Breast epithelium (tissue), 4 donors: ENCODE data around the gene SEMA4C. TPM values are rescaled to one million over a fixed set of nuclear protein-coding genes. Genes with fewer than 3 reads are reported as not detected.

ENCODE experiments used
- DNase-seq, 2 donors: peaks; one replicate each; pipeline ENCODE4 v3.0.0-alpha.2; 2019; ENCODE audit warnings: low spot score in 2 of 2
- H3K27ac ChIP-seq, 2 donors: fragments of 200-600 bp; sonication (generic) in 1 of 2; one replicate each; pipeline ENCODE4 v1.5.1; 2016 to 2019; ENCODE audit warnings: mild to moderate bottlenecking in 1 of 2
- H3K27me3 ChIP-seq, 2 donors: fragments of 200-600 bp; sonication (generic) in 1 of 2; one replicate each; pipeline versions ENCODE4 v1.5.1 to v1.6.0; 2017 to 2019; ENCODE audit warnings: control low read depth in 1 of 2, mild to moderate bottlenecking in 1 of 2
- H3K36me3 ChIP-seq: fragments of 200-600 bp; one replicate; pipeline ENCODE4 v1.5.1; 2019
- H3K4me1 ChIP-seq, 2 donors: fragments of 200-600 bp; sonication (generic); one replicate each; pipeline ENCODE4 v1.5.1; 2016 to 2019; ENCODE audit warnings: control low read depth in 1 of 2
- H3K4me3 ChIP-seq, 3 donors: fragments of 200-600 bp; sonication (generic); 1 replicate in 2 of 3; 2 replicates in 1 of 3; pipeline ENCODE4 v1.5.1; 2016 to 2019; ENCODE audit warnings: mild to moderate bottlenecking in 3 of 3, moderate library complexity in 2 of 3
- H3K9me3 ChIP-seq, 2 donors: fragments of 200-600 bp; sonication (generic) in 1 of 2; one replicate each; pipeline ENCODE4 v1.5.1; 2016 to 2019; ENCODE audit warnings: control low read depth in 1 of 2
- POLR2A ChIP-seq: fragments of 450-650 bp; IDR thresholded peaks from one replicate; pipeline ENCODE4 v1.6.1; 2016; ENCODE audit warnings: antibody characterized with exemption, mild to moderate bottlenecking, moderate library complexity
- POLR2AphosphoS5 ChIP-seq, 3 donors: sonication (generic); formaldehyde crosslinking; IDR thresholded peaks; one replicate each; pipeline ENCODE4 v1.6.1; 2017; ENCODE audit warnings: antibody characterized with exemption in 3 of 3
- intact Hi-C: fragments of 100-400 bp; cut with DNase I; formaldehyde crosslinking; loops from one replicate; pipeline ENCODE4 v1.15.1; 2023; ENCODE audit warnings: low total_unique reads
- total RNA-seq, 3 donors: library from RNA; depleted of rRNA; stranded (reverse); fragments of >200 nt; gene quantifications; one replicate each; pipeline ENCODE4 v1.1.0, GENCODE V29; 2016
- TF ChIP-seq, protein P1 (sequence below), 3 donors: fragments of 450-650 bp; IDR thresholded peaks; one replicate each; pipeline ENCODE4 v1.5.1; 2016 to 2017; ENCODE audit warnings: antibody characterized with exemption in 3 of 3, mild to moderate bottlenecking in 3 of 3, moderate library complexity in 3 of 3

Gene SEMA4C, protein sequence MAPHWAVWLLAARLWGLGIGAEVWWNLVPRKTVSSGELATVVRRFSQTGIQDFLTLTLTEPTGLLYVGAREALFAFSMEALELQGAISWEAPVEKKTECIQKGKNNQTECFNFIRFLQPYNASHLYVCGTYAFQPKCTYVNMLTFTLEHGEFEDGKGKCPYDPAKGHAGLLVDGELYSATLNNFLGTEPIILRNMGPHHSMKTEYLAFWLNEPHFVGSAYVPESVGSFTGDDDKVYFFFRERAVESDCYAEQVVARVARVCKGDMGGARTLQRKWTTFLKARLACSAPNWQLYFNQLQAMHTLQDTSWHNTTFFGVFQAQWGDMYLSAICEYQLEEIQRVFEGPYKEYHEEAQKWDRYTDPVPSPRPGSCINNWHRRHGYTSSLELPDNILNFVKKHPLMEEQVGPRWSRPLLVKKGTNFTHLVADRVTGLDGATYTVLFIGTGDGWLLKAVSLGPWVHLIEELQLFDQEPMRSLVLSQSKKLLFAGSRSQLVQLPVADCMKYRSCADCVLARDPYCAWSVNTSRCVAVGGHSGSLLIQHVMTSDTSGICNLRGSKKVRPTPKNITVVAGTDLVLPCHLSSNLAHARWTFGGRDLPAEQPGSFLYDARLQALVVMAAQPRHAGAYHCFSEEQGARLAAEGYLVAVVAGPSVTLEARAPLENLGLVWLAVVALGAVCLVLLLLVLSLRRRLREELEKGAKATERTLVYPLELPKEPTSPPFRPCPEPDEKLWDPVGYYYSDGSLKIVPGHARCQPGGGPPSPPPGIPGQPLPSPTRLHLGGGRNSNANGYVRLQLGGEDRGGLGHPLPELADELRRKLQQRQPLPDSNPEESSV
- total RNA-seq, result 10 to 100 TPM; 17.9 to 37.3 (median 31.5) TPM

DNA sequence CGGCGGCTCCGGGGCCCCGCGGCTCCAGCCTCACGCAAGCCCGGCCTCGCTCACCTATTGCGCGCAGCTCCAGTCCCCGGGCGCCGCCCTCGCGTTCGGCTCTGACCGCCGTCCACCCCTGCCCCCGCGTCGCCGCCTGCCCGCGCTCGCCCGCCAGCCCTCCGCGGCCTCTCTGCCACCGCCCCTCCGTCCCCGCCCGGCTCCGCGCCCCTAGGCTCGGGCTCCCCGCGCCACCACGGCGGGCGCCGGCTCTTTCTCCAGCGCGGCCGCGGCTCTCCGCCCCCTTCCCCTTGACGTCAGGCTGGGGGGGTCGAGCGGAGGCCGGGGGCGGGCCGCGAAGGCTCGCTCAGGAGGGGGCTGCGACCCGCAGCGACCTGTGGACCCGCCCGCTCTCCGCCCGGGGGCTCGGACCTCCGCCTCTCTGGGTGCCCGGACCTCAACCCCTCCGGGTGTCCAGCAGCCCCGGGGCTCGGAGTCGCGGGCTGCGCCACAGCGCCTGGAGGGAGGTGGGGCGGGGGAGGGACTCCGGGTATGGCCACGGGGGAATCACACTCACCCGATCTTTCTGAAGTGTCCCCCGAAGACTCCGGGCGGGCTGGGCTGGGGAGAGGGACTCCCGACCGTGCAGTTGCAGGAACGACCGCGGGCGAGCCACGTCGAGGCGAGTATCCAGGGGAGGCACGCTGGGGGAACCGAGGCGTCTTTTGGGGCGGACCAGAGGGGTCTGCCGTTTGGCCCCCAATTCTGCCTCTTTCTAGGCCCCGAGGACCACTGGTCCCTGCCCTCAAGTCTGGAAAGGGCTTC lies at the start of gene SEMA4C:
Gene SEMA4C, minus strand, starts transcription at position 259 of the 804 bp plus-strand sequence. CDS start 2,194 bp downstream, outside the sequence.
- peaks cover 10 to 21% of the 10 kb centered on the region in 2 donors for H3K4me1 ChIP-seq
- intact Hi-C loops, result loop anchor here (5.0 kb wide), 1 partner anchor 82 kb away; no protein-coding TSS in a partner anchor
- DNase-seq, result peak in 1 of 2 donors; percentile 70

DNA sequence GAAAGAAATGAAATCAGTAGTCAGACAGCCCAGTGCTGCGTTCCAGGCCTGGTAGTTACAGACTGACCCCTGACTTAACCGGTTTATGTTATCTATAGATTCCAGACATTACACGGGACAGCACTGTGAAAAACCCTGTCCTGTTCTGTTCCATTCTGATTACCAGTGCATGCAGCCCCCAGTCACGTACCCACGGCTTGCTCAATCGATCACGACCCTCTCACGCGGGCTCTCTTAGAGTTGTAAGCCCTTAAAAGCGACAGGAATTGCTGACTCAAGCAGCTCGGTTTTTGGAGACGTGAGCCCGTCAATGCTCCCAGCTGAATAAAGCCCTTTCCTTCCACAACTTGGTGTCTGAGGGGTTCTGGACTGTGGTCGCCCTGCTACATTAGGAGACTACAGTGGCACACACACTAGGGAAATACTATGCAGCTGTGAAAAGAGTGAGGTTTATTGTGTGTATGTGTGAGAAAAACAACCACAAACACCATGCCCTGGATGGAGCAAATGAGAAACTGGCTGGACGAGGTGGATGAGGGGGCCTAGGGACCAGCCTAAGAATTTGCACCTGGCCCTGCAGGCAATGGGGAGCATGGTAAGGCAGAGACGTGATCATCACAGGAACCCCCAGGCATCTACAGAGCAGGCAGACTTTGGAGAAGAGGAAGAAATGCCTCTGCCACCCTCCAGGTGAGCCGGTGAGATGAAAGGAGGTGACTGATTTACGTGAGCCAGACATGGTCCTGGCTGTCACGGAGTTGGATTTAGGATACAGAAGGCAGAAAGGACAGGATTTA lies 49.1 kb upstream of the SEMA4C start:
- no peak for DNase-seq
- no peaks in the 10 kb centered on the region for H3K9me3 ChIP-seq
- H3K27me3 ChIP-seq, result no peaks in the 10 kb centered on the region
- H3K4me1 ChIP-seq, result no peaks in the 10 kb centered on the region
- no peak overlapping the region for H3K4me3 ChIP-seq
- H3K27ac ChIP-seq, result no peak overlapping the region
- TF ChIP-seq POLR2AphosphoS5 (IDR thresholded peaks at IDR 0.05) (no peak), POLR2A (no peak)
- TF ChIP-seq, protein P1, sequence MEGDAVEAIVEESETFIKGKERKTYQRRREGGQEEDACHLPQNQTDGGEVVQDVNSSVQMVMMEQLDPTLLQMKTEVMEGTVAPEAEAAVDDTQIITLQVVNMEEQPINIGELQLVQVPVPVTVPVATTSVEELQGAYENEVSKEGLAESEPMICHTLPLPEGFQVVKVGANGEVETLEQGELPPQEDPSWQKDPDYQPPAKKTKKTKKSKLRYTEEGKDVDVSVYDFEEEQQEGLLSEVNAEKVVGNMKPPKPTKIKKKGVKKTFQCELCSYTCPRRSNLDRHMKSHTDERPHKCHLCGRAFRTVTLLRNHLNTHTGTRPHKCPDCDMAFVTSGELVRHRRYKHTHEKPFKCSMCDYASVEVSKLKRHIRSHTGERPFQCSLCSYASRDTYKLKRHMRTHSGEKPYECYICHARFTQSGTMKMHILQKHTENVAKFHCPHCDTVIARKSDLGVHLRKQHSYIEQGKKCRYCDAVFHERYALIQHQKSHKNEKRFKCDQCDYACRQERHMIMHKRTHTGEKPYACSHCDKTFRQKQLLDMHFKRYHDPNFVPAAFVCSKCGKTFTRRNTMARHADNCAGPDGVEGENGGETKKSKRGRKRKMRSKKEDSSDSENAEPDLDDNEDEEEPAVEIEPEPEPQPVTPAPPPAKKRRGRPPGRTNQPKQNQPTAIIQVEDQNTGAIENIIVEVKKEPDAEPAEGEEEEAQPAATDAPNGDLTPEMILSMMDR (IDR thresholded peaks at IDR 0.05), result no peak
- intact Hi-C loops, result no loop called here
- H3K36me3 ChIP-seq, result no peaks in the 10 kb centered on the region

More for the DNA sequence above, at the start of gene SEMA4C:
- Histone ChIP-seq H3K27me3 (no peaks in the 10 kb centered on the region), H3K27ac (peak within 1 kb of the TSS; percentile 94 to 96), H3K4me3 (peak within 1 kb of the TSS; percentile 78 to 99 (median 92)), H3K36me3 (no peaks in the 10 kb centered on the region), H3K9me3 (no peaks in the 10 kb centered on the region)
- peak in 1 of 3 donors; percentile 55 for TF ChIP-seq POLR2AphosphoS5 (IDR thresholded peaks at IDR 0.05)
- TF ChIP-seq, protein P1 (IDR thresholded peaks at IDR 0.05), result no peak

DNA sequence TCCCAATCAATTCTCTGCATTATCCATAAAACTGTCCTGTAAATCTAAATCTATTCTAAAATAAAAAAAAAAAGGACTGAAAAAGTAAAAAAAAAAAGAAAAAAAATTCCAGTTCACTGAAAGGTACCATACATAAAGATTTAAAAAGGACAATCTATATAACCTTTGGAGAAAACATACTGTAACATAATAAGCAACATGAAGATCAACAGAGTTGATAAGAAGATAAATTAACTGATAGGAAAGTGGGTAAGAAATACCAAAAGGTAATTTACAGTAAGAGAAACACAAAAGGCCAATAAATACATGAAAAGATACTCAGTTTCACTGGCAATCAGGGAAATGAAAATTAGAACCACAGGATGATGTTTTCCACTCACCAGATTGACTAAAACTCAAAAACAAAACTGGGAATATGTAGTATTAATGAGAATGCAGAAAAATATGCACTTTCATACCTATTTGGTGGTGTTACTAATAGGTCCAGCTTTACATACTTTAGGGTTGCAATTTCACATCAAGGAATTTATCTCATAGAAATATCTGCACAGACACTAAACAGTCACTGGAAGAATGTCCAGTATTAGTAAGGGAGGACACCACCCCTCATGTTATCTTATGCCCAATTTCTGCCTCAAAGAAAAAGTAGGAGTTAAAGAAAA lies 48.3 kb upstream of the SEMA4C start:
- intact Hi-C loops, result no loop called here

More for the DNA sequence above, 48.3 kb upstream of the SEMA4C start:
- H3K36me3 ChIP-seq, result no peaks in the 10 kb centered on the region
- H3K27ac ChIP-seq, result no peak overlapping the region
- DNase-seq, result no peak
- no peaks in the 10 kb centered on the region for H3K27me3 ChIP-seq
- no peaks in the 10 kb centered on the region for H3K4me1 ChIP-seq
- no peaks in the 10 kb centered on the region for H3K9me3 ChIP-seq
- H3K4me3 ChIP-seq, result no peak overlapping the region
- TF ChIP-seq POLR2AphosphoS5 (IDR thresholded peaks at IDR 0.05) (no peak), POLR2A (no peak)
- TF ChIP-seq, protein P1 (IDR thresholded peaks at IDR 0.05), result no peak
